Measurements from ENCODE around the gene CRKL.

DNA sequence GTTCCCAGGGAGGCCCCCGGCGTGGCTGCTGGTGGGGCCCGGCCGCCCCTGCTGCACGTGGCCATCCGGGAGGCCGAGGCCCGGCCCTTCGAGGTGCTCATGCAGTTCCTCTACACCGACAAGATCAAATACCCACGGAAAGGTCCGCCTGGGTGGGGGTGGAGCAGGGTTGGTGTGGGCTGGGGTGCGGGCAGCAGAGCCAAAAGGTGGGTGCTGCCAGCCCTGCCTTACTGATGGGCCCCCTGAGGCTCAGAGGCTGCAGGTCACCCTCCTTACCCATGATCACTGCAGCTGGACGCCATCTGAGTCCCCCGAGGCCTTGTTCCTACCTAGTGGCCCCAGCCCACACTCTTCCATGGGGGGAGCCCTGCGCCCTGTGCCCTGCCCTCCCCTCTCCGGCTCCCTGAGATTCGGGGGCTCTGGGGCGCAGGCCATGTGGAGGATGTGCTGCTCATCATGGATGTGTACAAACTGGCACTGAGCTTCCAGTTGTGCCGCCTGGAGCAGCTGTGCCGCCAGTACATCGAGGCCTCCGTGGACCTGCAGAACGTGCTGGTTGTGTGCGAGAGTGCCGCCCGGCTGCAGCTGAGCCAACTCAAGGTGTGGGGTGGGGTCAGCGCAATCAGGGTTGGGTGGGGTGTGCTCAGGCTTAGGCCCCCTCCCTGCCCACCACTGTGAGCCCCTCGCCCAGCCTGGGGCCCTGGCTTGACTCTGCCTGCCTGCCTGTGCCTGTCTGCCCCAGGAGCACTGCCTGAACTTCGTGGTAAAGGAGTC lies 77.1 kb downstream of the CRKL start:
- TF ChIP-seq RFX5 (IDR thresholded peaks at IDR 0.05; ENCODE audit: low read depth, low read length) (no peak), POLR2A (IDR thresholded peaks at IDR 0.05; ENCODE audit: low read depth, low read length) (no peak), RCOR1 (IDR thresholded peaks at IDR 0.05; ENCODE audit: insufficient replicate concordance, low read length) (no peak)
- TF ChIP-seq, protein P1, sequence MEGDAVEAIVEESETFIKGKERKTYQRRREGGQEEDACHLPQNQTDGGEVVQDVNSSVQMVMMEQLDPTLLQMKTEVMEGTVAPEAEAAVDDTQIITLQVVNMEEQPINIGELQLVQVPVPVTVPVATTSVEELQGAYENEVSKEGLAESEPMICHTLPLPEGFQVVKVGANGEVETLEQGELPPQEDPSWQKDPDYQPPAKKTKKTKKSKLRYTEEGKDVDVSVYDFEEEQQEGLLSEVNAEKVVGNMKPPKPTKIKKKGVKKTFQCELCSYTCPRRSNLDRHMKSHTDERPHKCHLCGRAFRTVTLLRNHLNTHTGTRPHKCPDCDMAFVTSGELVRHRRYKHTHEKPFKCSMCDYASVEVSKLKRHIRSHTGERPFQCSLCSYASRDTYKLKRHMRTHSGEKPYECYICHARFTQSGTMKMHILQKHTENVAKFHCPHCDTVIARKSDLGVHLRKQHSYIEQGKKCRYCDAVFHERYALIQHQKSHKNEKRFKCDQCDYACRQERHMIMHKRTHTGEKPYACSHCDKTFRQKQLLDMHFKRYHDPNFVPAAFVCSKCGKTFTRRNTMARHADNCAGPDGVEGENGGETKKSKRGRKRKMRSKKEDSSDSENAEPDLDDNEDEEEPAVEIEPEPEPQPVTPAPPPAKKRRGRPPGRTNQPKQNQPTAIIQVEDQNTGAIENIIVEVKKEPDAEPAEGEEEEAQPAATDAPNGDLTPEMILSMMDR (conservative IDR thresholded peaks at IDR 0.05; ENCODE audit: low read depth, low read length) = no peak
- TF ChIP-seq, protein P2, sequence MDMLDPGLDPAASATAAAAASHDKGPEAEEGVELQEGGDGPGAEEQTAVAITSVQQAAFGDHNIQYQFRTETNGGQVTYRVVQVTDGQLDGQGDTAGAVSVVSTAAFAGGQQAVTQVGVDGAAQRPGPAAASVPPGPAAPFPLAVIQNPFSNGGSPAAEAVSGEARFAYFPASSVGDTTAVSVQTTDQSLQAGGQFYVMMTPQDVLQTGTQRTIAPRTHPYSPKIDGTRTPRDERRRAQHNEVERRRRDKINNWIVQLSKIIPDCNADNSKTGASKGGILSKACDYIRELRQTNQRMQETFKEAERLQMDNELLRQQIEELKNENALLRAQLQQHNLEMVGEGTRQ (IDR thresholded peaks at IDR 0.05; ENCODE audit: low read depth, low read length) = no peak

All from IMR-90 (cell line).